Measurements from ENCODE around the gene B3GALT4. TPM values are rescaled to one million over a fixed set of nuclear protein-coding genes. Genes with fewer than 3 reads are reported as not detected.
A peak's percentile ranks its signal among the peaks of the same experiment; 100 is the strongest.

B3GALT4 gene
- total and polyA plus RNA-seq, 2 of the 13 experiments (the other 11 are each of a cell fraction or from before 2014, with no cell fraction given) = 0.04 to 0.27 TPM

DNA sequence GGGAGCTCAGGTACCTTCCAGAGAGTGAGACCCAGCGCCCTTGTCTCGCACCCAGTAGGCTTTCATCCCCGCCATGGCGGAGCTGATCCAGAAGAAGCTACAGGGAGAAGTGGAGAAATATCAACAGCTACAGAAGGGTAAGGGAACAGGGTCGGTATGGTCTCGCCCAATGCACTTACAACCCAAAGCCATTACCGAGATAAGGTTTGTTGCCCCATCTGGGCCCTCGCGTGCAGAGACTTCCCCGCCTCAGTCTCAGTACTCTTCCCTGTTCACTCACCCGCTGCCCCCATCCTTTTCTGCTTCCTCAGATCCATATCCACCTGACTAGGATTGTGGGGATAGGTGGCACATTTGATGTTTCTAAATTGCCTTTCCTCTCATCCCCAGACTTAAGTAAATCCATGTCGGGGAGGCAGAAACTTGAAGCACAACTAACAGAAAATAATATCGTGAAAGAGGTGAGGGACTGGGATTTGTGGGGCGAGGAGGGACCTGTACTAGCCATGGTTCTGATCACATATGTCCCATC is 12.9 kb downstream of the B3GALT4 start (continued):
- TF ChIP-seq PAF1 (CRISPR knock-in tag; IDR thresholded peaks at IDR 0.05) = no peak
- peak; percentile 85; the same call in 1 of the 2 replicates for TF ChIP-seq ZNF446 (CRISPR knock-in tag; IDR thresholded peaks at IDR 0.05)
- TF ChIP-seq, protein P1, sequence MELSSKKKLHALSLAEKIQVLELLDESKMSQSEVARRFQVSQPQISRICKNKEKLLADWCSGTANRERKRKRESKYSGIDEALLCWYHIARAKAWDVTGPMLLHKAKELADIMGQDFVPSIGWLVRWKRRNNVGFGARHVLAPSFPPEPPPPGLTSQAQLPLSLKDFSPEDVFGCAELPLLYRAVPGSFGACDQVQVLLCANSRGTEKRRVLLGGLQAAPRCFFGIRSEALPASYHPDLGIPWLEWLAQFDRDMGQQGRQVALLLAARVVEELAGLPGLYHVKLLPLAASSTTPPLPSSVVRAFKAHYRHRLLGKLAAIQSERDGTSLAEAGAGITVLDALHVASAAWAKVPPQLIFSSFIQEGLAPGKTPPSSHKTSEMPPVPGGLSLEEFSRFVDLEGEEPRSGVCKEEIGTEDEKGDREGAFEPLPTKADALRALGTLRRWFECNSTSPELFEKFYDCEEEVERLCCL (CRISPR knock-in tag; IDR thresholded peaks at IDR 0.05; ENCODE audit: borderline replicate concordance) = no peak
- TF ChIP-seq JUNB (CRISPR knock-in tag; IDR thresholded peaks at IDR 0.05; ENCODE audit: borderline replicate concordance) = no peak
- no peak for TF ChIP-seq TMF1 (CRISPR knock-in tag; IDR thresholded peaks at IDR 0.05; ENCODE audit: low read depth)
- TF ChIP-seq, protein P2, sequence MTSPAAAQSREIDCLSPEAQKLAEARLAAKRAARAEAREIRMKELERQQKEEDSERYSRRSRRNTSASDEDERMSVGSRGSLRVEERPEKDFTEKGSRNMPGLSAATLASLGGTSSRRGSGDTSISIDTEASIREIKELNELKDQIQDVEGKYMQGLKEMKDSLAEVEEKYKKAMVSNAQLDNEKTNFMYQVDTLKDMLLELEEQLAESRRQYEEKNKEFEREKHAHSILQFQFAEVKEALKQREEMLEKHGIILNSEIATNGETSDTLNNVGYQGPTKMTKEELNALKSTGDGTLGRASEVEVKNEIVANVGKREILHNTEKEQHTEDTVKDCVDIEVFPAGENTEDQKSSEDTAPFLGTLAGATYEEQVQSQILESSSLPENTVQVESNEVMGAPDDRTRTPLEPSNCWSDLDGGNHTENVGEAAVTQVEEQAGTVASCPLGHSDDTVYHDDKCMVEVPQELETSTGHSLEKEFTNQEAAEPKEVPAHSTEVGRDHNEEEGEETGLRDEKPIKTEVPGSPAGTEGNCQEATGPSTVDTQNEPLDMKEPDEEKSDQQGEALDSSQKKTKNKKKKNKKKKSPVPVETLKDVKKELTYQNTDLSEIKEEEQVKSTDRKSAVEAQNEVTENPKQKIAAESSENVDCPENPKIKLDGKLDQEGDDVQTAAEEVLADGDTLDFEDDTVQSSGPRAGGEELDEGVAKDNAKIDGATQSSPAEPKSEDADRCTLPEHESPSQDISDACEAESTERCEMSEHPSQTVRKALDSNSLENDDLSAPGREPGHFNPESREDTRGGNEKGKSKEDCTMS (CRISPR knock-in tag; conservative IDR thresholded peaks at IDR 0.05) = no peak
- TF ChIP-seq GTF3A (CRISPR knock-in tag; conservative IDR thresholded peaks at IDR 0.05) = no peak
- no peak for TF ChIP-seq EHMT2 (IDR thresholded peaks at IDR 0.05; ENCODE audit: borderline replicate concordance, low read depth, low read length)
- TF ChIP-seq ZFP62 (CRISPR knock-in tag; IDR thresholded peaks at IDR 0.05) = no peak
- TF ChIP-seq POLR2AphosphoS5 (IDR thresholded peaks at IDR 0.05; ENCODE audit: low read depth, low read length) = no peak
- TF ChIP-seq ZNF550 (CRISPR knock-in tag; IDR thresholded peaks at IDR 0.05; ENCODE audit: borderline replicate concordance) = no peak
- TF ChIP-seq TOPORS (CRISPR knock-in tag; IDR thresholded peaks at IDR 0.05) = no peak
- no peak for TF ChIP-seq NBN (conservative IDR thresholded peaks at IDR 0.05)
- TF ChIP-seq, protein P3, sequence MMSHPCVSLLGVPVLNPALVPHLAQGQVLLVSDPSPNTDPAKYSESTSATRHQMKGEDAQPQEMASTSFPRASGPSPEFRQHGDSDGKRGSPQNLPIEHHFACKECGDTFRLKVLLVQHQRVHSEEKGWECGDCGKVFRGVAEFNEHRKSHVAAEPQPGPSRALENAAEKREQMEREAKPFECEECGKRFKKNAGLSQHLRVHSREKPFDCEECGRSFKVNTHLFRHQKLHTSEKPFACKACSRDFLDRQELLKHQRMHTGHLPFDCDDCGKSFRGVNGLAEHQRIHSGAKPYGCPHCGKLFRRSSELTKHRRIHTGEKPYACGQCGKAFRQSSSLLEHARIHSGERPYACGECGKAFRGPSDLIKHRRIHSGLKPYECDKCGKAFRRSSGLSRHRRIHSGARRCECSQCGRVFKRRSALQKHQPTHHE (CRISPR knock-in tag; IDR thresholded peaks at IDR 0.05; ENCODE audit: borderline replicate concordance) = 0 out of 2 replicates have a peak, but pooled peaks have one; percentile 37
- TF ChIP-seq, protein P4, sequence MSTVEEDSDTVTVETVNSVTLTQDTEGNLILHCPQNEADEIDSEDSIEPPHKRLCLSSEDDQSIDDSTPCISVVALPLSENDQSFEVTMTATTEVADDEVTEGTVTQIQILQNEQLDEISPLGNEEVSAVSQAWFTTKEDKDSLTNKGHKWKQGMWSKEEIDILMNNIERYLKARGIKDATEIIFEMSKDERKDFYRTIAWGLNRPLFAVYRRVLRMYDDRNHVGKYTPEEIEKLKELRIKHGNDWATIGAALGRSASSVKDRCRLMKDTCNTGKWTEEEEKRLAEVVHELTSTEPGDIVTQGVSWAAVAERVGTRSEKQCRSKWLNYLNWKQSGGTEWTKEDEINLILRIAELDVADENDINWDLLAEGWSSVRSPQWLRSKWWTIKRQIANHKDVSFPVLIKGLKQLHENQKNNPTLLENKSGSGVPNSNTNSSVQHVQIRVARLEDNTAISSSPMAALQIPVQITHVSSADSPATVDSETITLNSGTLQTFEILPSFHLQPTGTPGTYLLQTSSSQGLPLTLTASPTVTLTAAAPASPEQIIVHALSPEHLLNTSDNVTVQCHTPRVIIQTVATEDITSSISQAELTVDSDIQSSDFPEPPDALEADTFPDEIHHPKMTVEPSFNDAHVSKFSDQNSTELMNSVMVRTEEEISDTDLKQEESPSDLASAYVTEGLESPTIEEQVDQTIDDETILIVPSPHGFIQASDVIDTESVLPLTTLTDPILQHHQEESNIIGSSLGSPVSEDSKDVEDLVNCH (CRISPR knock-in tag; IDR thresholded peaks at IDR 0.05) = no peak
- TF ChIP-seq SSRP1 (CRISPR knock-in tag; IDR thresholded peaks at IDR 0.05) = no peak
- no peak for TF ChIP-seq PRMT3 (CRISPR knock-in tag; IDR thresholded peaks at IDR 0.05; ENCODE audit: borderline replicate concordance, low read depth)
- TF ChIP-seq, protein P5, sequence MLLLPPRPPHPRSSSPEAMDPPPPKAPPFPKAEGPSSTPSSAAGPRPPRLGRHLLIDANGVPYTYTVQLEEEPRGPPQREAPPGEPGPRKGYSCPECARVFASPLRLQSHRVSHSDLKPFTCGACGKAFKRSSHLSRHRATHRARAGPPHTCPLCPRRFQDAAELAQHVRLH (CRISPR knock-in tag; IDR thresholded peaks at IDR 0.05; ENCODE audit: borderline replicate concordance, low read depth) = no peak
- TF ChIP-seq ZNF225 (CRISPR knock-in tag; IDR thresholded peaks at IDR 0.05) = no peak
- no peak for TF ChIP-seq NFKBIZ (CRISPR knock-in tag; IDR thresholded peaks at IDR 0.05)
- no peak for TF ChIP-seq BORCS8-MEF2B (CRISPR knock-in tag; IDR thresholded peaks at IDR 0.05)
- TF ChIP-seq, protein P6, sequence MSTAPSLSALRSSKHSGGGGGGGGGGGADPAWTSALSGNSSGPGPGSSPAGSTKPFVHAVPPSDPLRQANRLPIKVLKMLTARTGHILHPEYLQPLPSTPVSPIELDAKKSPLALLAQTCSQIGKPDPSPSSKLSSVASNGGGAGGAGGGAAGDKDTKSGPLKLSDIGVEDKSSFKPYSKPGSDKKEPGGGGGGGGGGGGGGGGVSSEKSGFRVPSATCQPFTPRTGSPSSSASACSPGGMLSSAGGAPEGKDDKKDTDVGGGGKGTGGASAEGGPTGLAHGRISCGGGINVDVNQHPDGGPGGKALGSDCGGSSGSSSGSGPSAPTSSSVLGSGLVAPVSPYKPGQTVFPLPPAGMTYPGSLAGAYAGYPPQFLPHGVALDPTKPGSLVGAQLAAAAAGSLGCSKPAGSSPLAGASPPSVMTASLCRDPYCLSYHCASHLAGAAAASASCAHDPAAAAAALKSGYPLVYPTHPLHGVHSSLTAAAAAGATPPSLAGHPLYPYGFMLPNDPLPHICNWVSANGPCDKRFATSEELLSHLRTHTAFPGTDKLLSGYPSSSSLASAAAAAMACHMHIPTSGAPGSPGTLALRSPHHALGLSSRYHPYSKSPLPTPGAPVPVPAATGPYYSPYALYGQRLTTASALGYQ (CRISPR knock-in tag; IDR thresholded peaks at IDR 0.05) = no peak
